ENCODE measurements around the gene CHST2. TPM values are rescaled to one million over a fixed set of nuclear protein-coding genes. Genes with fewer than 3 reads are reported as not detected.

CHST2 gene
- total RNA-seq, 1 donor from 2014 or later = 16.6 TPM

- Histone ChIP-seq H3K4me3 (no peak overlapping the region), H3K27me3 (no peaks in the 10 kb centered on the region), H3K4me1 (no peaks in the 10 kb centered on the region), H3K36me3 (no peaks in the 10 kb centered on the region), H3K27ac (no peak overlapping the region), H3K9me3 (no peaks in the 10 kb centered on the region)
- no peak for TF ChIP-seq CTCF (IDR thresholded peaks at IDR 0.05)
- intact Hi-C loops (cut with DNase I) = no loop called here
- DNase-seq (ENCODE audit: low spot score in 2 of 2) = no peak
These were observed 40.7 kb upstream of the CHST2 start for GRCh38 chr3:143078883-143079282.

- intact Hi-C loops (cut with DNase I) = no loop called here
These were observed 39.4 kb upstream of the CHST2 start for GRCh38 chr3:143080196-143080595.

GRCh38 chr3:143081365-143081764 is 38.2 kb upstream of the CHST2 start:
- Histone ChIP-seq H3K4me1 (no peaks in the 10 kb centered on the region), H3K27ac (no peak overlapping the region), H3K27me3 (no peaks in the 10 kb centered on the region), H3K4me3 (no peak overlapping the region), H3K36me3 (no peaks in the 10 kb centered on the region), H3K9me3 (no peaks in the 10 kb centered on the region)
- DNase-seq (ENCODE audit: low spot score in 2 of 2) = no peak
- TF ChIP-seq CTCF (IDR thresholded peaks at IDR 0.05) = no peak
- intact Hi-C loops (cut with DNase I) = no loop called here

More at GRCh38 chr3:143080196-143080595, 39.4 kb upstream of the CHST2 start:
- H3K27me3 ChIP-seq = no peaks in the 10 kb centered on the region
- H3K4me3 ChIP-seq = no peak overlapping the region
- no peak overlapping the region for H3K27ac ChIP-seq
- no peaks in the 10 kb centered on the region for H3K9me3 ChIP-seq
- no peaks in the 10 kb centered on the region for H3K4me1 ChIP-seq
- H3K36me3 ChIP-seq = no peaks in the 10 kb centered on the region
- no peak for DNase-seq (ENCODE audit: low spot score in 2 of 2)
- no peak for TF ChIP-seq CTCF (IDR thresholded peaks at IDR 0.05)

- Histone ChIP-seq H3K36me3 (no peaks in the 10 kb centered on the region), H3K9me3 (no peaks in the 10 kb centered on the region), H3K4me3 (no peak overlapping the region), H3K4me1 (no peaks in the 10 kb centered on the region), H3K27ac (no peak overlapping the region), H3K27me3 (no peaks in the 10 kb centered on the region)
- DNase-seq (ENCODE audit: low spot score in 2 of 2) = no peak
- intact Hi-C loops (cut with DNase I) = no loop called here
- TF ChIP-seq CTCF (IDR thresholded peaks at IDR 0.05) = no peak
These were observed 37.5 kb upstream of the CHST2 start for GRCh38 chr3:143081844-143082778.

GRCh38 chr3:143083781-143084180 is 35.8 kb upstream of the CHST2 start:
- Histone ChIP-seq H3K9me3 (no peaks in the 10 kb centered on the region), H3K27me3 (no peaks in the 10 kb centered on the region), H3K4me1 (no peaks in the 10 kb centered on the region), H3K27ac (no peak overlapping the region), H3K36me3 (no peaks in the 10 kb centered on the region), H3K4me3 (no peak overlapping the region)
- intact Hi-C loops (cut with DNase I) = no loop called here
- DNase-seq (ENCODE audit: low spot score in 2 of 2) = no peak
- TF ChIP-seq CTCF (IDR thresholded peaks at IDR 0.05) = no peak

All from ascending aorta (tissue), 2 donors.